Bronchial epithelial cell (primary cell): ENCODE data around the gene ATP8B3. TPM values are rescaled to one million over a fixed set of nuclear protein-coding genes. Genes with fewer than 3 reads are reported as not detected.

ENCODE experiments used
- DNase-seq: peaks from one replicate; pipeline ENCODE4 v3.0.0-alpha.2; 2010; ENCODE audit warnings: low read depth
- FAIRE-seq: peaks from 2 replicates; lab custom pipeline; 2011; peaks lifted over from hg19 to GRCh38; lab: Jason Lieb, UNC
- H3K27me3 ChIP-seq: 2 replicates; pipeline ENCODE4 v1.5.1; 2011; ENCODE audit warnings: low read length; ENCODE audit not compliant: control insufficient read depth, insufficient read depth
- H3K36me3 ChIP-seq: 2 replicates; pipeline ENCODE4 v1.5.1; 2011; ENCODE audit warnings: low read length; ENCODE audit not compliant: control insufficient read depth, insufficient read depth
- H3K4me3 ChIP-seq: 2 replicates; pipeline ENCODE4 v1.5.1; 2011; ENCODE audit warnings: mild to moderate bottlenecking, low read depth, low read length, control low read depth
- CTCF ChIP-seq: IDR thresholded peaks from 2 replicates; pipeline ENCODE4 v1.5.1; 2011; ENCODE audit warnings: mild to moderate bottlenecking, moderate library complexity, low read length, control low read depth, inconsistent platforms; ENCODE audit not compliant: insufficient read depth, severe bottlenecking
- total RNA-seq: library from RNA; depleted of rRNA; stranded (reverse); fragments of >200 nt; gene quantifications from 2 replicates; pipeline ENCODE4 v1.2.1, GENCODE V29; 2014

Gene ATP8B3
- total RNA-seq, 1 donor from 2014 or later, result 0.26 TPM

GRCh38 chr19:1828279-1829238, 16.5 kb upstream of the ATP8B3 start:
- no peak for TF ChIP-seq CTCF
- no peak overlapping the region for H3K4me3 ChIP-seq
- DNase-seq (no peak), FAIRE-seq (no peak)
- H3K27me3 ChIP-seq, result no peaks in the 10 kb centered on the region
- H3K36me3 ChIP-seq, result peaks cover 19% of the 10 kb centered on the region

- DNase-seq (no peak), FAIRE-seq (no peak)
- Histone ChIP-seq H3K4me3 (no peak overlapping the region), H3K36me3 (peaks cover 20% of the 10 kb centered on the region), H3K27me3 (no peaks in the 10 kb centered on the region)
- TF ChIP-seq CTCF, result no peak
Measured at GRCh38 chr19:1827566-1828278, 15.6 kb upstream of the ATP8B3 start.

- no peak for TF ChIP-seq CTCF
- DNase-seq, result no peak
- no peak for FAIRE-seq
- Histone ChIP-seq H3K27me3 (no peaks in the 10 kb centered on the region), H3K4me3 (no peak overlapping the region), H3K36me3 (peaks cover 23% of the 10 kb centered on the region)
Measured at GRCh38 chr19:1826557-1827521, 14.8 kb upstream of the ATP8B3 start.

- peak; percentile 20 for DNase-seq
- Histone ChIP-seq H3K27me3 (no peaks in the 10 kb centered on the region), H3K36me3 (peaks cover 27% of the 10 kb centered on the region), H3K4me3 (no peak overlapping the region)
- peak; percentile 92 for TF ChIP-seq CTCF
- no peak for FAIRE-seq
Measured at GRCh38 chr19:1825909-1826556, 14.0 kb upstream of the ATP8B3 start.

- H3K36me3 ChIP-seq, result peaks cover 32% of the 10 kb centered on the region
- H3K4me3 ChIP-seq, result no peak overlapping the region
- H3K27me3 ChIP-seq, result no peaks in the 10 kb centered on the region
- FAIRE-seq (no peak), DNase-seq (no peak)
- no peak for TF ChIP-seq CTCF
Measured at GRCh38 chr19:1824252-1824622, 12.2 kb upstream of the ATP8B3 start.
